SK-N-SH treated with all-trans-retinoic acid at 6 μM for 48 hours (cell line): ENCODE data around the gene SPTB.

ENCODE experiments used
- ESRRG ChIP-seq: fragments of 250-450 bp; sonication (Bioruptor Pico); IDR thresholded peaks from 2 replicates; pipeline ENCODE4 v1.6.1; 2021; ENCODE audit warnings: mild to moderate bottlenecking
- GLIS3 ChIP-seq: fragments of 250-450 bp; sonication (Bioruptor Pico); IDR thresholded peaks from 2 replicates; pipeline ENCODE4 v1.5.0; 2020; ENCODE audit warnings: mild to moderate bottlenecking, moderate library complexity
- SNAI2 ChIP-seq: fragments of 250-450 bp; sonication (Bioruptor Pico); IDR thresholded peaks from 2 replicates; pipeline ENCODE4 v1.5.0; 2020; ENCODE audit warnings: mild to moderate bottlenecking, moderate library complexity
- ZNF8 ChIP-seq: fragments of 450-650 bp; formaldehyde crosslinking; IDR thresholded peaks from 2 replicates; pipeline ENCODE4 v1.5.0; 2020; ENCODE audit warnings: mild to moderate bottlenecking, moderate library complexity
- TF ChIP-seq, protein P1 (sequence below): fragments of 250-450 bp; sonication (Bioruptor Pico); IDR thresholded peaks from 2 replicates; pipeline ENCODE4 v1.8.0; 2020; ENCODE audit warnings: mild to moderate bottlenecking, moderate library complexity, borderline replicate concordance

DNA sequence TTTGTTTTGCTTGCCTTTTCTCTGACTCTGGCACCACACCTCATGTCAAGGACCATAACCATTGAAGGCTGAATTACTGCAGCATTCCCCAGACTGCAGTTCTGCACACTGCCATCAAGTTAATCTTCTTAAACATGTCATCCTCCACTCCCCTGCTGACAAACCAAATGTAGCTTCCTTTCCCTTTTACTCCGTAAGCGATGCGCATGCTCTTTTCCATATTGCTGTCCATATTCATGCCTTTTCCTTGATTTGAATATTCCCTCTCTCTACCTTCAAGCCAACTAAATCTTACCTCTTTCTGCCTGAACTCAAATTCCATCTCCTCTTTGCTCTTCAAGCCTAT, 49.3 kb upstream of the SPTB start:
- TF ChIP-seq SNAI2 (CRISPR knock-in tag): no peak
- no peak for TF ChIP-seq ESRRG (CRISPR knock-in tag)
- TF ChIP-seq, protein P1, sequence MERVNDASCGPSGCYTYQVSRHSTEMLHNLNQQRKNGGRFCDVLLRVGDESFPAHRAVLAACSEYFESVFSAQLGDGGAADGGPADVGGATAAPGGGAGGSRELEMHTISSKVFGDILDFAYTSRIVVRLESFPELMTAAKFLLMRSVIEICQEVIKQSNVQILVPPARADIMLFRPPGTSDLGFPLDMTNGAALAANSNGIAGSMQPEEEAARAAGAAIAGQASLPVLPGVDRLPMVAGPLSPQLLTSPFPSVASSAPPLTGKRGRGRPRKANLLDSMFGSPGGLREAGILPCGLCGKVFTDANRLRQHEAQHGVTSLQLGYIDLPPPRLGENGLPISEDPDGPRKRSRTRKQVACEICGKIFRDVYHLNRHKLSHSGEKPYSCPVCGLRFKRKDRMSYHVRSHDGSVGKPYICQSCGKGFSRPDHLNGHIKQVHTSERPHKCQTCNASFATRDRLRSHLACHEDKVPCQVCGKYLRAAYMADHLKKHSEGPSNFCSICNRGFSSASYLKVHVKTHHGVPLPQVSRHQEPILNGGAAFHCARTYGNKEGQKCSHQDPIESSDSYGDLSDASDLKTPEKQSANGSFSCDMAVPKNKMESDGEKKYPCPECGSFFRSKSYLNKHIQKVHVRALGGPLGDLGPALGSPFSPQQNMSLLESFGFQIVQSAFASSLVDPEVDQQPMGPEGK (CRISPR knock-in tag): no peak
- no peak for TF ChIP-seq ZNF8 (CRISPR knock-in tag)
- no peak for TF ChIP-seq GLIS3
